ENCODE data around the gene THRSP. TPM values are rescaled to one million over a fixed set of nuclear protein-coding genes. Genes with fewer than 3 reads are reported as not detected.

THRSP gene
- total RNA-seq, 1 experiment from 2014 or later, result not detected

DNA sequence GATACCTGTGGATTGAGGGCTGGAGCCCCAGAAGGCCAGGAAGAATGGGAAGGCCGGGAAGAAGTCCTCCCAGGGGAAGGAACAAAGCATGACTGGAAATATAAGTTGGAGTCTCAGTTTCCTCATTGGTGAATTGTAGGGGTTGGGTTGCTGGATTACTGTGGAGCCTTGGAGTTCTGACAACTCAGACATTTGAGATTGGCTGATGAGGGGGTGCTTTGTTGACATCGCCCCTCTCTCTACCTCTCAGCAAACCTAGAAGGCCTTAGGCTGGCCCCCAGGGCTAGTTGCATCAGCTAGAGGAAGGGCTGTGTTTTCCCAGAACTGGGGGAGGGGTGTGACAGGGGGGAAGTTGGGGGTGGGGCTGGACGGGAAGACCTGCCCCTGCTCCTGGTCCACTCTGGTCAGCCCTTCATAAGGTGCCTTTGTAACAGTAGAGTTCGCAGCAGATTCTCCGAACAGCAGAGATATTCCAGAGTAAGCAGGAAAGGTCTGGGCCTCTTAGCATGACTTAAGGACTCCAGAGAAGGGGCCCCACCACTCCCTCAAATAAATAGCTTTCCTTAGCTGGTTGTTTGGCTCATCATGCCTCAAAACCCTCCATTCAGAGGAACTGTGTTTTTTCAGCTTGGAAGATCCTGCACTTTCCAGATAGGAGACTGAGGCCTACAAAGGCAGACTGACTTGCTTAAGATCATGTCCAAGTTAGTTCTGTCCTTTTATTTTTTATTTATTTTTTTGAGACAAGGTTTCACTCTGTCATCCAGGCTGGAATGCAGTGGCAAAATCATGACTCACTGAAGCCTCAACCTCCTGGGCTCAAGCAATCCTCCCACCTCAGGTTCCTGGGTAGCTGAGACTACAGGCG, 12.5 kb upstream of the THRSP start:
- Histone ChIP-seq H3K56ac (ENCODE audit: insufficient read length, low read depth, low read length) (no peak overlapping the region), H4K5ac (ENCODE audit: insufficient read length, low read depth, low read length) (peak overlapping the region; percentile 20), H3K23ac (ENCODE audit: insufficient read length, low read depth, low read length) (no peak overlapping the region), H3K4ac (ENCODE audit: low read depth, low read length) (no peak overlapping the region; the same call in 1 of the 2 replicates), H3K27ac (ENCODE audit: insufficient read length, low read depth, low read length) (no peak overlapping the region), H2BK15ac (ENCODE audit: low read depth, low read length) (no peak overlapping the region), H3K14ac (ENCODE audit: insufficient read depth, low read length) (no peak overlapping the region), H3K27me3 (ENCODE audit: insufficient read depth, low read length) (no peaks in the 10 kb centered on the region), H3K23me2 (ENCODE audit: insufficient read length, low read depth, low read length, poor library complexity, severe bottlenecking) (no peaks in the 10 kb centered on the region), H2BK5ac (ENCODE audit: insufficient read length, low read length) (no peak overlapping the region), H4K20me1 (ENCODE audit: control insufficient read depth, insufficient read depth, insufficient read length) (no peaks in the 10 kb centered on the region), H2BK20ac (ENCODE audit: low read depth, low read length, poor library complexity, severe bottlenecking) (no peak overlapping the region), H4K8ac (replicated peaks; ENCODE audit: insufficient read length, low read depth, low read length) (no peak overlapping the region), H3K18ac (ENCODE audit: insufficient read length, low read depth, low read length) (peak overlapping the region; percentile 67), H3K9ac (ENCODE audit: extremely low read depth, insufficient read length, low read length) (no peak overlapping the region), H4K91ac (ENCODE audit: insufficient read length, low read depth, low read length) (no peak overlapping the region), H2BK120ac (ENCODE audit: low read depth, low read length, poor library complexity, severe bottlenecking) (peak overlapping the region; percentile 73), H3K4me2 (ENCODE audit: insufficient read depth, insufficient read length, low read length) (no peak overlapping the region), H3T11ph (ENCODE audit: low read length) (peak overlapping the region; percentile 40), H2AFZ (ENCODE audit: low read length) (peak overlapping the region; percentile 65), H2BK12ac (ENCODE audit: insufficient read length, low read depth, low read length) (peak overlapping the region; percentile 36), H3K79me1 (ENCODE audit: insufficient read depth, low read depth, low read length, poor library complexity, severe bottlenecking) (no peaks in the 10 kb centered on the region), H2AK5ac (ENCODE audit: insufficient read length, low read length) (no peak overlapping the region), H3K79me2 (ENCODE audit: insufficient read depth, low read length) (no peaks in the 10 kb centered on the region), H3K4me1 (ENCODE audit: insufficient read depth, low read length) (peaks cover 5% of the 10 kb centered on the region; the same call in 1 of the 2 replicates), H3K9me3 (ENCODE audit: control insufficient read depth, low read depth, low read length) (no peaks in the 10 kb centered on the region)
- DNase-seq, result peak; percentile 50
- TF ChIP-seq, protein P1, sequence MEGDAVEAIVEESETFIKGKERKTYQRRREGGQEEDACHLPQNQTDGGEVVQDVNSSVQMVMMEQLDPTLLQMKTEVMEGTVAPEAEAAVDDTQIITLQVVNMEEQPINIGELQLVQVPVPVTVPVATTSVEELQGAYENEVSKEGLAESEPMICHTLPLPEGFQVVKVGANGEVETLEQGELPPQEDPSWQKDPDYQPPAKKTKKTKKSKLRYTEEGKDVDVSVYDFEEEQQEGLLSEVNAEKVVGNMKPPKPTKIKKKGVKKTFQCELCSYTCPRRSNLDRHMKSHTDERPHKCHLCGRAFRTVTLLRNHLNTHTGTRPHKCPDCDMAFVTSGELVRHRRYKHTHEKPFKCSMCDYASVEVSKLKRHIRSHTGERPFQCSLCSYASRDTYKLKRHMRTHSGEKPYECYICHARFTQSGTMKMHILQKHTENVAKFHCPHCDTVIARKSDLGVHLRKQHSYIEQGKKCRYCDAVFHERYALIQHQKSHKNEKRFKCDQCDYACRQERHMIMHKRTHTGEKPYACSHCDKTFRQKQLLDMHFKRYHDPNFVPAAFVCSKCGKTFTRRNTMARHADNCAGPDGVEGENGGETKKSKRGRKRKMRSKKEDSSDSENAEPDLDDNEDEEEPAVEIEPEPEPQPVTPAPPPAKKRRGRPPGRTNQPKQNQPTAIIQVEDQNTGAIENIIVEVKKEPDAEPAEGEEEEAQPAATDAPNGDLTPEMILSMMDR (conservative IDR thresholded peaks at IDR 0.05), result no peak
- H3K27ac Mint-ChIP-seq, result peak overlapping the region; percentile 61 to 95 (median 90); a peak in 6 of 7 replicates
- H3K4me3 Mint-ChIP-seq, result no peak overlapping the region; a peak in 1 of 5 replicates
- peaks cover 12 to 14% of the 10 kb centered on the region in 2 experiments for H3K4me1 Mint-ChIP-seq
- H3K9me3 Mint-ChIP-seq, result no peaks in the 10 kb centered on the region
- no peaks in the 10 kb centered on the region; a peak in 1 of 7 replicates for H3K36me3 Mint-ChIP-seq (ENCODE audit: insufficient read depth in 1 of 3, low read depth in 3 of 3)
- H3K27me3 Mint-ChIP-seq (ENCODE audit: low read depth), result no peaks in the 10 kb centered on the region
- WGBS (ENCODE audit: extremely low coverage, insufficient read length, low lambda C conversion rate), result no CpG with 5 or more reads among the region's 6 CpGs

Data from H9 (cell line).